Renal cortical epithelial cell (primary cell): ENCODE results near the gene FGFRL1. TPM values are rescaled to one million over a fixed set of nuclear protein-coding genes. Genes with fewer than 3 reads are reported as not detected.
A peak's percentile ranks its signal among the peaks of the same experiment; 100 is the strongest.

Experiments used
- DNase-seq: peaks from one replicate; pipeline ENCODE4 v3.0.0-alpha.2; 2011; ENCODE audit warnings: low read depth
- total RNA-seq: library from RNA; depleted of rRNA; stranded (reverse); fragments of >200 nt; gene quantifications from 2 replicates; pipeline ENCODE4 v1.2.3, GENCODE V29; 2014

FGFRL1 gene
- total RNA-seq, 1 donor from 2014 or later = 48.5 TPM

GRCh38 chr4:1039493-1040343, 28.3 kb downstream of the FGFRL1 start:
- DNase-seq = no peak

GRCh38 chr4:1040344-1041146, 29.1 kb downstream of the FGFRL1 start:
- no peak for DNase-seq

- DNase-seq = peak; percentile 79
Measured at GRCh38 chr4:1041147-1041935, 29.9 kb downstream of the FGFRL1 start.

- DNase-seq = no peak
Measured at GRCh38 chr4:1041936-1042330, 30.5 kb downstream of the FGFRL1 start.

- no peak for DNase-seq
Measured at GRCh38 chr4:1042352-1043055, 31.1 kb downstream of the FGFRL1 start.

- DNase-seq = no peak
Measured at GRCh38 chr4:1043162-1043561, 31.7 kb downstream of the FGFRL1 start.

- peak; percentile 97 for DNase-seq
Measured at GRCh38 chr4:1043651-1044468, 32.4 kb downstream of the FGFRL1 start.

GRCh38 chr4:1044469-1045192, 33.2 kb downstream of the FGFRL1 start:
- no peak for DNase-seq

GRCh38 chr4:1045193-1045594, 33.8 kb downstream of the FGFRL1 start:
- DNase-seq = no peak

- DNase-seq = no peak
Measured at GRCh38 chr4:1045595-1046201, 34.3 kb downstream of the FGFRL1 start.

- DNase-seq = peak; percentile 59
Measured at GRCh38 chr4:1046581-1047011, 35.2 kb downstream of the FGFRL1 start.

GRCh38 chr4:1047106-1047975, 35.9 kb downstream of the FGFRL1 start:
- no peak for DNase-seq

- no peak for DNase-seq
Measured at GRCh38 chr4:1047976-1048772, 36.7 kb downstream of the FGFRL1 start.

- DNase-seq = no peak
Measured at GRCh38 chr4:1048773-1049590, 37.6 kb downstream of the FGFRL1 start.

- no peak for DNase-seq
Measured at GRCh38 chr4:1049591-1049905, 38.1 kb downstream of the FGFRL1 start.

GRCh38 chr4:1050486-1051213, 39.2 kb downstream of the FGFRL1 start:
- DNase-seq = no peak
